ENCODE data around the gene SNX25. TPM values are rescaled to one million over a fixed set of nuclear protein-coding genes. Genes with fewer than 3 reads are reported as not detected.

SNX25 gene
- total and polyA plus RNA-seq, 2 of the 13 experiments (the other 11 are each of a cell fraction or from before 2014, with no cell fraction given), result 23.4 to 23.5 TPM

- TF ChIP-seq ZNF549 (CRISPR knock-in tag; IDR thresholded peaks at IDR 0.05) (no peak), ELF3 (CRISPR knock-in tag; IDR thresholded peaks at IDR 0.05) (peak; percentile 56; the same call in 1 of the 2 replicates), HDAC6 (IDR thresholded peaks at IDR 0.05; ENCODE audit: low read depth, low read length) (no peak), ZNF709 (CRISPR knock-in tag; IDR thresholded peaks at IDR 0.05) (peak; percentile 63; the same call in 1 of the 2 replicates), ARID5B (CRISPR knock-in tag; IDR thresholded peaks at IDR 0.05) (peak; percentile 65), SALL1 (CRISPR knock-in tag; IDR thresholded peaks at IDR 0.05) (peak; percentile 52; the same call in 1 of the 2 replicates), FOXP4 (CRISPR knock-in tag; IDR thresholded peaks at IDR 0.05) (peak; percentile 86), FOXO1 (CRISPR knock-in tag; IDR thresholded peaks at IDR 0.05) (peak; percentile 35; the same call in 1 of the 2 replicates), DRAP1 (CRISPR knock-in tag; IDR thresholded peaks at IDR 0.05) (no peak)
These were observed 26.6 kb downstream of the SNX25 start (continued) for GRCh38 chr4:185235843-185236503.
